ENCODE measurements around the gene THSD1. TPM values are rescaled to one million over a fixed set of nuclear protein-coding genes. Genes with fewer than 3 reads are reported as not detected.
"Not testable (repeated sequence)": the region's sequence is repeated elsewhere in the genome, so short reads cannot be mapped to it uniquely, and the experiment has no call there.

The THSD1 gene
- polyA plus RNA-seq, 4 donors = 6.7 to 8.5 (median 7.7) TPM

- DNase-seq (ENCODE audit: low read depth in 4 of 4, low spot score in 3 of 4) = not testable (repeated sequence)
Measured at GRCh38 chr13:52362169-52362887, 43.6 kb downstream of the THSD1 start.

GRCh38 chr13:52361225-52361624, 44.7 kb downstream of the THSD1 start:
- no peak for DNase-seq (ENCODE audit: low read depth in 4 of 4, low spot score in 3 of 4)

- peak; percentile 25 to 55 (median 44) for DNase-seq (ENCODE audit: low read depth in 4 of 4, low spot score in 3 of 4)
Measured at GRCh38 chr13:52359534-52359933, 46.4 kb downstream of the THSD1 start.

GRCh38 chr13:52356327-52356726, 49.6 kb downstream of the THSD1 start:
- DNase-seq (ENCODE audit: low read depth in 4 of 4, low spot score in 3 of 4) = no peak

GRCh38 chr13:52353193-52353592, 52.8 kb downstream of the THSD1 start:
- no peak for DNase-seq (ENCODE audit: low read depth in 4 of 4, low spot score in 3 of 4)

GRCh38 chr13:52348983-52349780, 56.8 kb downstream of the THSD1 start:
- DNase-seq (ENCODE audit: low read depth in 4 of 4, low spot score in 3 of 4) = no peak

GRCh38 chr13:52348071-52348470, 57.9 kb downstream of the THSD1 start:
- DNase-seq (ENCODE audit: low read depth in 4 of 4, low spot score in 3 of 4) = no peak

- DNase-seq (ENCODE audit: low read depth in 4 of 4, low spot score in 3 of 4) = no peak
Measured at GRCh38 chr13:52345631-52346251, 60.2 kb downstream of the THSD1 start.

GRCh38 chr13:52345048-52345447, 60.9 kb downstream of the THSD1 start:
- DNase-seq (ENCODE audit: low read depth in 4 of 4, low spot score in 3 of 4) = no peak

GRCh38 chr13:52344108-52344507, 61.9 kb downstream of the THSD1 start:
- no peak for DNase-seq (ENCODE audit: low read depth in 4 of 4, low spot score in 3 of 4)

- not testable (repeated sequence) for DNase-seq (ENCODE audit: low read depth in 4 of 4, low spot score in 3 of 4)
Measured at GRCh38 chr13:52342203-52342602, 63.8 kb downstream of the THSD1 start.

GRCh38 chr13:52337828-52338455, 68.0 kb downstream of the THSD1 start:
- DNase-seq (ENCODE audit: low read depth in 4 of 4, low spot score in 3 of 4) = not testable (repeated sequence)

- not testable (repeated sequence) for DNase-seq (ENCODE audit: low read depth in 4 of 4, low spot score in 3 of 4)
Measured at GRCh38 chr13:52334107-52334506, 71.9 kb downstream of the THSD1 start.

GRCh38 chr13:52331844-52332243, 74.1 kb downstream of the THSD1 start:
- DNase-seq (ENCODE audit: low read depth in 4 of 4, low spot score in 3 of 4) = not testable (repeated sequence)

Other genes starting within 250 kb of the THSD1 start
- 10 to 100 TPM; 21.8 to 35.7 (median 29.0) TPM for gene NEK3, start 246.6 kb downstream of the THSD1 start, polyA plus RNA-seq (ENCODE audit: insufficient read length in 4 of 4)
- 10 to 100 TPM; 42.0 to 63.5 (median 55.4) TPM for gene VPS36, start 44.5 kb upstream of the THSD1 start, polyA plus RNA-seq (ENCODE audit: insufficient read length in 4 of 4)
- gene CKAP2, start 49.3 kb upstream of the THSD1 start, polyA plus RNA-seq (ENCODE audit: insufficient read length in 4 of 4) = 10 to 100 TPM; 51.6 to 74.5 (median 55.4) TPM
- gene HNRNPA1L2, start 236.3 kb upstream of the THSD1 start, polyA plus RNA-seq (ENCODE audit: insufficient read length in 4 of 4) = 10 to 100 TPM; 18.4 to 25.0 (median 22.8) TPM
- gene SUGT1, start 246.7 kb upstream of the THSD1 start, polyA plus RNA-seq (ENCODE audit: insufficient read length in 4 of 4) = 10 to 100 TPM; 44.2 to 64.5 (median 53.4) TPM

Data from left renal pelvis (tissue), 4 donors.